Neutrophil (primary cell): ENCODE results near the gene LYAR.

Experiments used
- H3K27ac ChIP-seq: fragments of 200-600 bp; sonication (generic); 2 replicates; pipeline ENCODE4 v1.5.1; 2016; ENCODE audit warnings: mild to moderate bottlenecking, moderate library complexity
- H3K27me3 ChIP-seq: fragments of 200-600 bp; sonication (generic); 2 replicates; pipeline ENCODE4 v1.6.0; 2016; ENCODE audit warnings: mild to moderate bottlenecking
- H3K36me3 ChIP-seq: fragments of 200-600 bp; sonication (generic); 2 replicates; pipeline ENCODE4 v1.5.1; 2017
- H3K4me1 ChIP-seq, 2 experiments: fragments of 200-600 bp in 1 of 2; sonication (generic) in 1 of 2; 1 replicate in 1 of 2; 2 replicates in 1 of 2; pipeline versions ENCODE4 v1.5.1 to v1.6.1; 2013 to 2016; ENCODE audit warnings: low read depth in 1 of 2, low read length in 1 of 2, mild to moderate bottlenecking in 1 of 2, moderate library complexity in 1 of 2; ENCODE audit not compliant: control insufficient read depth in 1 of 2, insufficient read depth in 1 of 2
- H3K4me3 ChIP-seq, 2 experiments: fragments of 200-600 bp in 1 of 2; sonication (generic) in 1 of 2; 1 replicate in 1 of 2; 2 replicates in 1 of 2; pipeline ENCODE4 v1.5.1; 2013 to 2016; ENCODE audit warnings: low read depth in 1 of 2, low read length in 1 of 2, mild to moderate bottlenecking in 1 of 2, moderate library complexity in 1 of 2
- H3K9me3 ChIP-seq: fragments of 200-600 bp; sonication (generic); 2 replicates; pipeline ENCODE4 v1.5.1; 2016
- TF ChIP-seq, protein P1 (sequence below): fragments of 200-600 bp; sonication (generic); IDR thresholded peaks from 2 replicates; pipeline ENCODE4 v1.5.1; 2016; ENCODE audit warnings: antibody characterized with exemption

Gene LYAR

DNA sequence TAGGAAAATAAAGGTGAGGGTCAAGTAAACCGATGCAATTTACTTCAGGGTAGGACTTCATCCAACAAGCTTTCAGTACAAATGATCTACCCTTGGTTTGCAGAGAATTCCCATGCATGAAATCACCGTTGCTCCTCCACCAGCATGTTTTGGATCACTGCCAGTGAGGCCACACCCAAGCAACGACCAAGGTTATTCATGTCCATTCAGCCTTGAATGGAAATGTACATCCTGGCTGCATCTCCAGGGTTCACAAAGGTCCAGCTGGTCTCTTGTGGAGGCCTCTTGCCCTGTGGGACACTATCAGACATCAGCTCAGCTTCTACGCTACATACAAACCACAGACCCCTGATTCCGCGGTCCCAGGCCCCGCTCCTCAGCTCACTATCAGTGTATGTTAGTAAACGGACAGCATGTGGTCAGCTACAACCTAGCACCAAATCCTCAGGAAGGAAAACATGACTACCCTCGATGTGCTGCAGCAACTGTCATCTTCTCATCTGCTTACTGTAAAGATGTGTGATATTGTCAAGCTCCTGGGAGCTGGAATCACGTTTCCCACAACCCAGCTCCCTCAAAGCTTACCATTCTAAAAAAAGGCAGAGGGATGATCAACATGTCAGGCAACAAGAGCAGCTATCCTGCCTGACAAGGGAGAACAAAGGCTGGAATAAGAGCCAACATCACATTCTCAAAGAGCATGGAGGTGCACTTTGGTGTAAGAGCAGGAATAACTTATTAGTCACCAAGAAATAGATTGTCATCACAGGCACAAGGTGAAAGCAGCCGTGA is 4.9 kb downstream of the LYAR start:
- Histone ChIP-seq H3K4me1 (peaks cover 9 to 11% of the 10 kb centered on the region in 2 experiments), H3K36me3 (peaks cover 14% of the 10 kb centered on the region), H3K4me3 (no peak overlapping the region), H3K27ac (no peak overlapping the region), H3K9me3 (no peaks in the 10 kb centered on the region), H3K27me3 (no peaks in the 10 kb centered on the region)
- TF ChIP-seq, protein P1, sequence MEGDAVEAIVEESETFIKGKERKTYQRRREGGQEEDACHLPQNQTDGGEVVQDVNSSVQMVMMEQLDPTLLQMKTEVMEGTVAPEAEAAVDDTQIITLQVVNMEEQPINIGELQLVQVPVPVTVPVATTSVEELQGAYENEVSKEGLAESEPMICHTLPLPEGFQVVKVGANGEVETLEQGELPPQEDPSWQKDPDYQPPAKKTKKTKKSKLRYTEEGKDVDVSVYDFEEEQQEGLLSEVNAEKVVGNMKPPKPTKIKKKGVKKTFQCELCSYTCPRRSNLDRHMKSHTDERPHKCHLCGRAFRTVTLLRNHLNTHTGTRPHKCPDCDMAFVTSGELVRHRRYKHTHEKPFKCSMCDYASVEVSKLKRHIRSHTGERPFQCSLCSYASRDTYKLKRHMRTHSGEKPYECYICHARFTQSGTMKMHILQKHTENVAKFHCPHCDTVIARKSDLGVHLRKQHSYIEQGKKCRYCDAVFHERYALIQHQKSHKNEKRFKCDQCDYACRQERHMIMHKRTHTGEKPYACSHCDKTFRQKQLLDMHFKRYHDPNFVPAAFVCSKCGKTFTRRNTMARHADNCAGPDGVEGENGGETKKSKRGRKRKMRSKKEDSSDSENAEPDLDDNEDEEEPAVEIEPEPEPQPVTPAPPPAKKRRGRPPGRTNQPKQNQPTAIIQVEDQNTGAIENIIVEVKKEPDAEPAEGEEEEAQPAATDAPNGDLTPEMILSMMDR, result no peak

DNA sequence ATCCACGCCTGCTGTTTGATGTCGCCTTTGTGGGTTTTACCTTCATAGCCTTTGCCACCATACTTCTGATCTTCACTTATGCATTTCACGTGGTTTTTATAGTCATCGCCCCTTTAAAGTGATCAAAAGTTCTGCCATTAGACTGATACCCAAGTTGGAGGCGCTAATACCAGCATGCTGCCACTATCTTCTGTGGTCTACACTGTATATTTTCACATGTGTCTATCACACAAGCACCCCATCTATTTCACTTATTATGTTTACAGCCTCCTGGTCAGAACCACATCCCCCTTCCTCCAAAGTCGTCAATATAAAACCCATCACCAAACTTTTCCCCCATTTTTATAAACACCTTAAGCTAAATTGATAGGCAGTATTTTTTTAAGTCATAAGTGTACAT is 8.2 kb downstream of the LYAR start:
- peaks cover 26% of the 10 kb centered on the region for H3K36me3 ChIP-seq
- H3K4me1 ChIP-seq, result no peaks in the 10 kb centered on the region
- TF ChIP-seq, protein P1, result no peak
- no peaks in the 10 kb centered on the region for H3K27me3 ChIP-seq
- H3K27ac ChIP-seq, result no peak overlapping the region
- H3K4me3 ChIP-seq, result no peak overlapping the region
- no peaks in the 10 kb centered on the region for H3K9me3 ChIP-seq

DNA sequence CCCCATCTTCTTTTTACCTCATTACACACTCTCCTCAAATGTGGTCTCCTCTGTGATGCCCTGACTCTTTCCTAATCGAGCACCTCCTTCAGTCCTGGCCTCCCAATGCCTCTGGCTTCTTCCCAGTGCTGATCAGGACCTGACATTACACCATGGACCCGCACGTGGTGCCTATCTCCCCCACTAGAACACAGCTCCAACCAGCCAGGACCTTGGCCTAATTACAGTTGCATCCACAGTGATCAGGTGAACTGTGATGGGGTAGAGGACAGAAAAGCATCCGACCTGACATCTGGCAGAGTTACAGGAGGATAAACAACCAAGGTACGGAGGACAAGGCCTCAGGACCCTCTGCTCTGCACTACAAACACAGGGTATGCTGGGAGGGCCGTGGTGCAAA is 12.4 kb downstream of the LYAR start:
- TF ChIP-seq, protein P1, result no peak
- Histone ChIP-seq H3K4me1 (no peaks in the 10 kb centered on the region), H3K4me3 (no peak overlapping the region), H3K27me3 (no peaks in the 10 kb centered on the region), H3K9me3 (no peaks in the 10 kb centered on the region), H3K36me3 (peaks cover 34% of the 10 kb centered on the region), H3K27ac (no peak overlapping the region)

DNA sequence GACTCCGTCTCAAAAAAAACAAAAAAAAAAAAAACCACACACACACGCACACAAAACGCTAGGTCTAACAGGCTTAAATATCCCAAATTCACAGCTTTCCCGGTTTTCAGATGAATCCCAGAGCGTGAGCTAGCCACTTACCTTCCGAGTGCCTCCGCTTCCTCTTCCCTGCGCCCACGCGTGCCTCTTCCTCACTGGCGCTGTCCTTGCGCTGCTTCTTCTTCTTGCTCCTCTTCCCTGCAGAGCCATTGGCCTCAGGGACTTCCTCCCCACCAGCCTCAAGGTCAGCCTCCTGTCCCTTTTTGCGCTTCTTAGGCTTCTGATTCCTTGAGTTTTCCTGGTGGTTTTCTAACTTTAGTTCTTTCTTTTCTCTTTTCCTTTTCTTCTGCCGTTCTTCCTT is 15.7 kb downstream of the LYAR start:
- H3K36me3 ChIP-seq, result peaks cover 33% of the 10 kb centered on the region
- H3K9me3 ChIP-seq, result no peaks in the 10 kb centered on the region
- no peaks in the 10 kb centered on the region for H3K27me3 ChIP-seq
- TF ChIP-seq, protein P1, result no peak
- H3K27ac ChIP-seq, result no peak overlapping the region
- H3K4me1 ChIP-seq, result no peaks in the 10 kb centered on the region
- no peak overlapping the region for H3K4me3 ChIP-seq

DNA sequence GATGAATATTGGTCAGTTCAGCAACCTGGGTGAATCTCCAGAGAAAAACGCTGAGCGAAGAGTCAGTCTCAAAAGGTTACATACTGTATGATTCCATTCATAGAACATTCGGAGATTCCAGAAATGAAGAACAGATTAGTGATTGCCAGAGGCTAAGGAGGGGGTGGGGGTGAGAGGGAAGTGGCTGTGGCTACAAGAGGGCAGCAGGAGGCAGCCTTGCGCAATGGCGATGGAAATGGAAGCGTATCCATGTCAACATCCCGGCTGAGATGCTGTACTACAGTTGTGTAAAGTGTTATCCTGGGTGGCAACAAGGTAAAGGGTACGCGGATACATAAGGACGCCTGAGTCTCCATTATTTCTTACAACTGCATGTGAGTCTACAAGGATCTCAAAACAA is 18.0 kb downstream of the LYAR start:
- Histone ChIP-seq H3K4me3 (no peak overlapping the region), H3K36me3 (peaks cover 21% of the 10 kb centered on the region), H3K27me3 (no peaks in the 10 kb centered on the region), H3K4me1 (no peaks in the 10 kb centered on the region), H3K9me3 (no peaks in the 10 kb centered on the region), H3K27ac (no peak overlapping the region)
- TF ChIP-seq, protein P1, result no peak
